T-helper 2 cell treated with Interferon-gamma antibody and Interleukin-4, amounts not matched to agents 100 ng/mL and 5 ng/mL, for 36 hours (primary cell): ENCODE results near the gene F2RL2. TPM values are rescaled to one million over a fixed set of nuclear protein-coding genes. Genes with fewer than 3 reads are reported as not detected.

Experiments used
- intact Hi-C: fragments of 100-400 bp; cut with micrococcal nuclease; formaldehyde crosslinking; loops from one replicate; pipeline ENCODE4 v1.15.1; 2023
- total RNA-seq: library from RNA; stranded (reverse); gene quantifications from 2 replicates; pipeline ENCODE4 v1.2.3, GENCODE V29; 2022

F2RL2 gene
- total RNA-seq, 1 donor from 2014 or later, result not detected

GRCh38 chr5:76590027-76590426 is 33.2 kb downstream of the F2RL2 start:
- intact Hi-C loops, result no loop called here

GRCh38 chr5:76586531-76586930 is 36.7 kb downstream of the F2RL2 start:
- intact Hi-C loops, result no loop called here

GRCh38 chr5:76585783-76586217 is 37.4 kb downstream of the F2RL2 start:
- intact Hi-C loops, result no loop called here

GRCh38 chr5:76583163-76584047 is 39.8 kb downstream of the F2RL2 start:
- intact Hi-C loops, result loop anchor here (2.0 kb wide), 2 partner anchors 41 to 181 kb away; partner anchors contain the start of gene IQGAP2

GRCh38 chr5:76582230-76583162 is 40.7 kb downstream of the F2RL2 start:
- intact Hi-C loops, result loop anchor here (2.0 kb wide), 2 partner anchors 40 to 180 kb away; partner anchors contain the start of gene IQGAP2

GRCh38 chr5:76580981-76581380 is 42.2 kb downstream of the F2RL2 start:
- intact Hi-C loops, result no loop called here

GRCh38 chr5:76579166-76579937 is 43.9 kb downstream of the F2RL2 start:
- intact Hi-C loops, result no loop called here

- intact Hi-C loops, result no loop called here
Measured at GRCh38 chr5:76576996-76577395, 46.2 kb downstream of the F2RL2 start.

GRCh38 chr5:76576450-76576849 is 46.8 kb downstream of the F2RL2 start:
- intact Hi-C loops, result no loop called here

GRCh38 chr5:76571559-76571958 is 51.6 kb downstream of the F2RL2 start:
- intact Hi-C loops, result no loop called here

- intact Hi-C loops, result no loop called here
Measured at GRCh38 chr5:76570153-76570552, 53.0 kb downstream of the F2RL2 start.

Other genes with a start within 250 kb of the F2RL2 start
- 72.0 and 72.7 TPM in 2 replicates for gene IQGAP2, start 220.1 kb downstream of the F2RL2 start, total RNA-seq
- 4.3 TPM in 2 replicates for gene F2R, start 92.7 kb upstream of the F2RL2 start, total RNA-seq
- gene F2RL1, start 195.6 kb upstream of the F2RL2 start, total RNA-seq, result 0.07 and 0.25 TPM in 2 replicates
- gene S100Z, start 226.6 kb upstream of the F2RL2 start, total RNA-seq, result 1.7 TPM in 2 replicates